SK-N-MC (cell line): ENCODE measurements around the gene PDE7B.
A peak's percentile ranks its signal among the peaks of the same experiment; 100 is the strongest.

ENCODE experiments used
- DNase-seq: peaks from one replicate; pipeline ENCODE4 v3.0.0-alpha.2; 2011; ENCODE audit warnings: low read depth, low spot score
- H3K27ac ChIP-seq: fragments of 200-600 bp; sonication (generic); 2 replicates; pipeline ENCODE4 v1.5.1; 2016; ENCODE audit warnings: mixed run types
- H3K36me3 ChIP-seq: fragments of 200-600 bp; sonication (generic); 2 replicates; pipeline ENCODE4 v1.6.1; 2017; ENCODE audit warnings: antibody characterized with exemption, low read length, mixed read lengths; ENCODE audit not compliant: insufficient read depth
- H3K4me3 ChIP-seq: fragments of 200-600 bp; sonication (generic); 2 replicates; pipeline ENCODE4 v1.5.1; 2016
- H3K9ac ChIP-seq: fragments of 200-600 bp; sonication (generic); 2 replicates; pipeline ENCODE4 v1.8.0; 2017; ENCODE audit warnings: mixed run types, mixed read lengths; ENCODE audit not compliant: insufficient read length
- H3K9me3 ChIP-seq: fragments of 200-600 bp; sonication (generic); 2 replicates; pipeline ENCODE4 v1.6.1; 2017; ENCODE audit warnings: low read depth, mild to moderate bottlenecking, antibody characterized with exemption, low read length, moderate library complexity, mixed read lengths
- EZH2 ChIP-seq: fragments of 200-600 bp; sonication (generic); IDR thresholded peaks from one replicate; pipeline ENCODE4 v1.6.1; 2017; ENCODE audit warnings: antibody characterized with exemption
- FOXP2 ChIP-seq: optimal IDR thresholded peaks from 2 replicates; pipeline ENCODE3; 2011; ENCODE audit warnings: mild to moderate bottlenecking, moderate library complexity; ENCODE audit not compliant: insufficient read depth; ENCODE audit errors: extremely low read length, control extremely low read depth
- POLR2AphosphoS5 ChIP-seq: IDR thresholded peaks from 2 replicates; pipeline ENCODE4 v1.6.1; 2012; ENCODE audit warnings: mild to moderate bottlenecking, low read depth, low read length, borderline replicate concordance

PDE7B gene

GRCh38 chr6:136060052-136060451 is 208.6 kb downstream of the PDE7B start:
- no peak for DNase-seq
- TF ChIP-seq EZH2 (no peak), POLR2AphosphoS5 (no peak), FOXP2 (no peak)
- no peak overlapping the region for H3K4me3 ChIP-seq

GRCh38 chr6:136060759-136061158 is 209.3 kb downstream of the PDE7B start:
- H3K27ac ChIP-seq: no peak overlapping the region

More at GRCh38 chr6:136060052-136060451, 208.6 kb downstream of the PDE7B start:
- Histone ChIP-seq H3K36me3 (no peaks in the 10 kb centered on the region), H3K9ac (no peak overlapping the region), H3K27ac (no peak overlapping the region), H3K9me3 (no peaks in the 10 kb centered on the region)

GRCh38 chr6:136061701-136062100 is 210.2 kb downstream of the PDE7B start:
- TF ChIP-seq FOXP2 (no peak), EZH2 (no peak), POLR2AphosphoS5 (no peak)
- no peaks in the 10 kb centered on the region for H3K36me3 ChIP-seq
- H3K27ac ChIP-seq: no peak overlapping the region
- no peak overlapping the region for H3K4me3 ChIP-seq
- no peak for DNase-seq
- no peak overlapping the region for H3K9ac ChIP-seq
- H3K9me3 ChIP-seq: no peaks in the 10 kb centered on the region

More at GRCh38 chr6:136060759-136061158, 209.3 kb downstream of the PDE7B start:
- no peaks in the 10 kb centered on the region for H3K9me3 ChIP-seq
- TF ChIP-seq FOXP2 (no peak), POLR2AphosphoS5 (no peak), EZH2 (no peak)
- no peak overlapping the region for H3K9ac ChIP-seq
- H3K4me3 ChIP-seq: no peak overlapping the region
- H3K36me3 ChIP-seq: no peaks in the 10 kb centered on the region
- no peak for DNase-seq

GRCh38 chr6:136063096-136063495 is 211.6 kb downstream of the PDE7B start:
- no peaks in the 10 kb centered on the region for H3K9me3 ChIP-seq
- TF ChIP-seq EZH2: no peak
- TF ChIP-seq POLR2AphosphoS5: no peak
- TF ChIP-seq FOXP2: no peak
- 0 out of 2 replicates have a peak overlapping the region, but pooled peaks have one; percentile 8 for H3K4me3 ChIP-seq
- no peaks in the 10 kb centered on the region for H3K36me3 ChIP-seq
- DNase-seq: no peak
- H3K9ac ChIP-seq: no peak overlapping the region
- no peak overlapping the region for H3K27ac ChIP-seq

GRCh38 chr6:136066005-136066404 is 214.5 kb downstream of the PDE7B start:
- TF ChIP-seq POLR2AphosphoS5 (no peak), EZH2 (no peak), FOXP2 (no peak)
- DNase-seq: no peak
- H3K9ac ChIP-seq: no peak overlapping the region

GRCh38 chr6:136067731-136068341 is 216.3 kb downstream of the PDE7B start:
- no peak for DNase-seq
- H3K27ac ChIP-seq: no peak overlapping the region
- no peaks in the 10 kb centered on the region for H3K36me3 ChIP-seq
- H3K9me3 ChIP-seq: no peaks in the 10 kb centered on the region
- TF ChIP-seq POLR2AphosphoS5: no peak
- no peak for TF ChIP-seq FOXP2
- TF ChIP-seq EZH2: no peak
- no peak overlapping the region for H3K4me3 ChIP-seq
- H3K9ac ChIP-seq: no peak overlapping the region

More at GRCh38 chr6:136066005-136066404, 214.5 kb downstream of the PDE7B start:
- Histone ChIP-seq H3K4me3 (no peak overlapping the region), H3K27ac (no peak overlapping the region), H3K9me3 (no peaks in the 10 kb centered on the region), H3K36me3 (no peaks in the 10 kb centered on the region)

- H3K9ac ChIP-seq: no peak overlapping the region
- no peak for TF ChIP-seq EZH2
- TF ChIP-seq POLR2AphosphoS5: no peak
- no peak for TF ChIP-seq FOXP2
- H3K27ac ChIP-seq: no peak overlapping the region
- H3K9me3 ChIP-seq: no peaks in the 10 kb centered on the region
- H3K36me3 ChIP-seq: no peaks in the 10 kb centered on the region
- no peak overlapping the region for H3K4me3 ChIP-seq
- DNase-seq: no peak
Observed at GRCh38 chr6:136069119-136069518, 217.6 kb downstream of the PDE7B start.

- Histone ChIP-seq H3K9me3 (no peaks in the 10 kb centered on the region), H3K27ac (no peak overlapping the region), H3K4me3 (no peak overlapping the region), H3K9ac (no peak overlapping the region), H3K36me3 (no peaks in the 10 kb centered on the region)
- TF ChIP-seq FOXP2 (no peak), EZH2 (no peak), POLR2AphosphoS5 (no peak)
- DNase-seq: no peak
Observed at GRCh38 chr6:136070815-136071214, 219.3 kb downstream of the PDE7B start.

- no peak overlapping the region for H3K27ac ChIP-seq
- DNase-seq: no peak
- no peak overlapping the region for H3K9ac ChIP-seq
- H3K4me3 ChIP-seq: no peak overlapping the region
- no peaks in the 10 kb centered on the region for H3K9me3 ChIP-seq
- TF ChIP-seq EZH2 (no peak), FOXP2 (no peak), POLR2AphosphoS5 (no peak)
- no peaks in the 10 kb centered on the region for H3K36me3 ChIP-seq
Observed at GRCh38 chr6:136072691-136073090, 221.2 kb downstream of the PDE7B start.
